ENCODE data around the gene TMEM263.
A peak's percentile ranks its signal among the peaks of the same experiment; 100 is the strongest.

Gene TMEM263

DNA sequence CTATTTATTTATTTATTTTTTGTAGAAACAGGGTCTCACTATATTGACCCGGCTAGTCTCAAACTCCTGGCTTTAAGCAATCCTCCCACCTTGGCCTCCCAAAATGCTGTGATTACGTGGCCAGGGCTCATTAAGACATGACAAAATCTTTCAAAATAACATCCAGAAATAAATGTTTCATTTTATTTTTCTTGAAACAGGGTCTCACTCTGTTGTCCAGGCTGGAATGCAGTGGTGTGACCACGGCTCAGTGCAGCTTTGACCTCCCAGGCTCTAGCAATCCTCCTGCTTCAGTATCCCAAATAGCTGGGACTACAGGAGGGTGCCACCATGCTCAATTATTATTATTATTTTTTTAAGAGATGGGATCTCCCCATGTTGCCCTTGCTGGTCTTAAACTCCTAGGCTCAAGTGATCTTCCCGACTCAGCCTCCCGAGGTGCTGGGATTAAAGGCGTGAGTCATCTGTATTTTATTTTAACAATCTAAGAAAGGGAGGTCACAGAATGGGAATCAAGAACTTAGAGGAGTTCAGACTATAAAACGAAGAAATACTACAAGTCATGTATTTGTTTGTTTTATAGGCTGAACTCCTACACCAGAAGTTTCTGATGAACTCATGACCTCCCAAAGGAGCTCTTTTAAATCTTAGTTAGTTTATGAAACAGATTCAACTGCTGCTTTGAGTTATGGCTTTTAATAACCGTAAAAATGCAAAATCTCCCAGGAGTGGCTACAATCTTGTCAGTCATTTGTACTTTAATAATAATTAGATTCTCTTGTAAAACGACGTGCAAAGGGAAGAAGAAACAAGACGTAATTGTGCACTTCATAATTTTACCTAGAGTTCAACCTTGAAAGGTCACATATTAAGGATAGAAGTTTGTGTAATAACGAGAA lies 2.1 kb upstream of the TMEM263 start:
- no peak for DNase-seq

DNA sequence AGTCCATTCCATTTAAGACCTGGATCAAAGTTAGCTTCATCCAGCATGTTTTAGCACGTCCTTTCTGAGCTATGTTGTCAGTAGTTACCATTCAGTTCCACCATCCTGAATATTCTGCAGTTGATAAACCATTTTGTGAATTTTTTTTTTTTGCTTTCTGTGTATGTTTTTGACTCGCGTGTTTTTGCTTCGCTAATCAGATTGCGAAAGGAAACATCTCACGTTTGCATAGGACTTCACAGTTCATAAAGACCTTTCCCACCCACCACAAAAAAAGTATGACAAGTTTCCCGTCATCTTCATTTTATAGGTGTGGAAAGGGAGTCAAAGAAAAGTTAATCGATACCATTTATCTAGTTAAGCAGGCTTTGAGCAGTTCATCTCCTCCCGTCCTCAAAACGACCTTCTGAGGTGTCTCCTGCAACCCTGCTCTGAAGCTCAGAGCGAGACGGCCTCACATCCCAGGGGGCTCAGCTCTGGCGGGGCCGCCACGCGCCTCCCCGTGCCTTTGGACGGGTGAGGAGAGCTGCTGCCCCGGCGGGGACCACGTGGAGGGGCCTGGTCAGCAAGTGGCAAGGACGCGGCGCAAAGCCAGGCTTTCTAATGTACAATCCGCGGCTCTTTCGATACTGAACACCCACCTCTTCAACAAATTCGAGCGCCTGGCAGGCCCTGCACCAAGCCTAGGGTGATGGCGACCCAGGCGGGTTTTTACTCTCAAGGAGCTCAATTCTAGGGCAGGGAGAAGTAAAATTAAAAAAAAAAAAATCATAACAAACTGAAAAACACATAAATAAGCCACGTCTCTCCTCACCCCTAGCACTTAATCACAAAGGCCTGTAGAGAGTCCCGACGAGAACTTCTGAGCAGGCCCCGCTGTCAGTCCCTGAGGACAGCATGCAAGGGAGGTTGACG lies 988 bp upstream of the TMEM263 start:
- peak; percentile 11 for DNase-seq

DNA sequence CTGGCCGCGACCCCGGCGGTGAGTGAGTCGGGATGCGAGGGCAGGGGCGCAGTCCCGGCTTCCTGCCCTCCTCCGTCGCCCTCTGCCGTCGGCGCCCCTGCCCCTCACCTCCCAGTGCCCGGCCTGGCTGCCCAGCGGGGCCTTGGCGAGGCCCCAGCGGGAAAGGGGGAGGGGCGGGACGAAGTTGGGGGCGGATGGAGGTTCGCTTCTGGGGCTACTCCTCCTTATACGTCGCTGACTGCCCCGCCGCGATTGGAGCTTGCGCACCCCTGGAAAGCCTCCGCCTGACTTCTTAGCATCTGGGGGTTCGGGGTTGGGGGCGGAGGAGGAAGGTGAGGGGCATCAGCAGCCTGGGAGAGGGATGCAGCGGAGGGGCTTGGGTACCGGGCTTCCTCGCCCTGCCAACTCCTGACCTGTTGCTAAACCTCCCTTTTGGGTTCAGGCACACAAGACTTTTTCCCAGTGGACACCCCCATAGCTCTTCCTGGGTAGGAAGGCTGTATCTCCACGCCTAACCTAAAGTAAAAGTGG lies 406 bp downstream of the TMEM263 start:
- DNase-seq: peak; percentile 59

DNA sequence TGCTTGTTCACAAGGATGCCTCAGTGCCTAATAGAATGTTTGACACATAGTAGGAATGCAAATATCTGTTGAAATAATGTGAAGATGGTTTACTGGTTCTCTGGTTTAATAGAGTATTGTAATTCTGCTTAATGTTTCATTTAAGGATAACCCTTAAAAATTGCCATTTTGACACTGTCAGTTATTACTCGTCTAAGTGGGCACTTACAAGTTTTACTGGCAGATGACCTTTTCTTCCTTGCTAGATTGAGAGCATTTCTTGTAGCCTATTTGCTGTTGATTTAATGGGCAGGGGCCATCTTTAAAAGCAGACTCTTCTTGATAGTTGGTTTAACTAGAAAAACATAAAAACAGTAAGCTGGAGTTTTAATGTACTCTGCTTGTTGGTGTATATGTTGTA lies 1.9 kb downstream of the TMEM263 start:
- no peak for DNase-seq

DNA sequence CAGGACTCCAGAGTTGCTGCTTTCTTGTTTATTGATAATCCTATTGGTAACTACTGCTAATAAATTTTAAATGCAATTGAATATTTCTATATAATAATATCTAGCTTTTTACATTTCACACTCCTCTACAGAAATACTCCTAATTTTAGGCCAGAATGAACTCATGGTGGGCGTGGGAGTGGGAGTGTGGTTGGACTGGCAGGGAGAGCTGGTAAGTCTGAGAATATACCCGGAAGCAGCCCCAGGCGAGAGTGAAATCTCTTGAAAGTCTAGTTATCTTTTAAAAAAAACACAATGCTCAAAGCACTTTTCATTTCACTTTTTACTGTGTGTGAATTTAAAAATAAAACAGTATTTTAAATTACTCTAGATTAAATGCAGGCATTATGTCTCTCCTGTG lies 4.7 kb downstream of the TMEM263 start:
- DNase-seq: no peak

DNA sequence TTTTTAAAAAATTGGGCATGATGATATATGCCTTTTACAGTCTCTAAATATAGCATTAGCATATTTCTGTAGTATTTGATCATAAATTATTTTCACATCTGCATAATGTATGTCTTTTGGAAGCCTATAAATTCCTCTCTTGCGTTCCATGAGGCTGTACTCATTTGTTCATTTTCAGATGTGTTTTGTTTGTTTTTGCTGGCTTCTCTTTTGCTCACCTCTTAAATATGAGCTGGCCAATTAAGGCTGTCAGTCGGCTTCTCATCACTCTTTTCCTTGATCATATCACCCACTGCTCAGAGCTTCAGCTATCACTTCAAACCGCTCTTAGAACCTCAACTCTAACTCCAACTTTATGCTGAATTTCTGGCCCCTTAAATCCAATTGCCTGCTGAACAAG lies 6.6 kb downstream of the TMEM263 start:
- no peak for DNase-seq

DNA sequence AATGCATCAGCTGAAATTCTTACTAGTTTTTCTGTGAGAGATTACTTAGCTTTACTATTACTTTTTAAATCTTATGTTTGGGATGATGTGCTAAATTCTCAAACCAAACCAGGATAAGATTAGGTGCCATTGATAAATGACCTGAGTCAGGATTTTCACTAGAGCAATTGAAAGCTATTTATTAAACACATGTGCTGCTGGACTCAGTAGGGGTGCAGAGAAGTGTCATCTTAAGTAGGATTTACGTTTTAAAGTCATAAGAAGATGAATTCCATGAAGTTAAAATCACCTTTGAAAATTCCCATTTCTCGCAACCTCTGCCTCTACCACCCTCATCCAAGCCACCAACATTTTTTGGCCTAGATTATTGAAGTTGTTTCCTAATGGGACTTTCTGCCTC lies 8.8 kb downstream of the TMEM263 start:
- DNase-seq: no peak

DNA sequence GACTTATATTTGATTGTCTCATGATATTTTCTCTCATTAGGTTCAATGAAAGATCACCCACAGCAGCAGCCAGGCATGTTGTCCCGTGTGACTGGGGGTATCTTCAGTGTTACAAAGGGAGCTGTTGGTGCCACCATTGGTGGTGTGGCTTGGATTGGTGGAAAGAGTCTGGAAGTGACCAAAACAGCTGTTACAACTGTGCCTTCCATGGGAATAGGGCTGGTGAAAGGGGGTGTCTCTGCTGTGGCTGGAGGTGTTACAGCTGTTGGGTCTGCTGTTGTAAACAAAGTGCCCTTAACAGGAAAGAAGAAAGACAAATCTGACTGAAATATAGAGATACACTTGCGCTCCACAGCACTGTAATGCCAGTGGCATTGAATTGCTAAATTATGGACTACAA lies 15.4 kb downstream of the TMEM263 start:
- DNase-seq: no peak

DNA sequence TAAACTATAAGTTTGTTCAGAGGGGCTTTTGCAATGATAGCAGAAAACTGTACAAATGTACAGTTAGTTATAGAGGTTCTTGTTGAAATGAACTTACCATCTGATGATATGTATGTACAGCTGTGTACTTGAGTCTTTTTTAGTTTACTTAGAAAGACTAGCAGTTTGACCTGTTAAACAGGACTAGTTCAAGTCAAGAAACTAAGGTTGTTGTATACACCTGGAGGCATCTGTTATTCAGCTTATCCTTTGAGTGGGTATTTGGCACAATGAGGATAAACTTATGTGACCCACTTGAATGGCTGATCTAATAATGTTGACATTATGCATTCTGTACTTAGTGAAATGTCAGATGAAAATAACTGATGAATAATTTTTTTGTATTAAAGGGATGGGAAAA lies 17.8 kb downstream of the TMEM263 start:
- DNase-seq: no peak

DNA sequence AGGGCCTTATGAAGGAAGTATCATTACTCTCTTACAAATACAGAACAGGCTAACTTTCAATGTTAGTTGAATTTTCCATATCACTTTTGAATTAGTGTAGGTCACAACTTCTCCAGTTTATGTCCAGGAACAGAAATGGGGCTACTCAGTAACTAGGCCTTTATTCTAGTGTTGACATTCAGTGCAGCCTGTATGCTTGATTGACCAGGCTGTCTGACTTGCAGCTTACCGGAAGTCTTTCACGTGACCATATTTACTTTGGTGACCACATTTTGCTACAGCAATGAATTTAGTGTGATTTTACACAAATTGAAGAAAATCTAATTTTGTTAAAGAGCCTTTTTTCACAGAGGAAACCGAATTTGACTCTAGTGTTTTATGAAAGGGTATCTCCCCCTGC lies 18.8 kb downstream of the TMEM263 start:
- no peak for DNase-seq

DNA sequence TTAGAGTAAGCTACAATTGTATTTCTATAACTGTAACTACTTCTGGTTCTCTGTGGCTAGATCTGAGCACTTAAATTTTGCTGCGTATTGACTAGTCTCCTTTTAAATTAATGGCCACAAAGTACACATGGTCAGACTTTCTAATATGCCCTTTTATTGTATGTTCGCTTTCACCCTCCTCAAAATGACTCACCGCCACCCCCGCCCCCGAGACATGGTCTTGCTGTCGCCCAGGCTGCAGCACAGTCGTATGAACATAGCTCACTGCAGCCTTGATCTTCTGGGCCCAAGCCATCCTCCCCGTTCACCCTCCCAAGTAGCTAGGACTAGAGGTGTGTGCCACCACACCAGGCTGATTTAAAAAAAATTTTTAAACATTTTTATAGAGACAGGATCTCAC lies 19.4 kb downstream of the TMEM263 start:
- no peak for DNase-seq

DNA sequence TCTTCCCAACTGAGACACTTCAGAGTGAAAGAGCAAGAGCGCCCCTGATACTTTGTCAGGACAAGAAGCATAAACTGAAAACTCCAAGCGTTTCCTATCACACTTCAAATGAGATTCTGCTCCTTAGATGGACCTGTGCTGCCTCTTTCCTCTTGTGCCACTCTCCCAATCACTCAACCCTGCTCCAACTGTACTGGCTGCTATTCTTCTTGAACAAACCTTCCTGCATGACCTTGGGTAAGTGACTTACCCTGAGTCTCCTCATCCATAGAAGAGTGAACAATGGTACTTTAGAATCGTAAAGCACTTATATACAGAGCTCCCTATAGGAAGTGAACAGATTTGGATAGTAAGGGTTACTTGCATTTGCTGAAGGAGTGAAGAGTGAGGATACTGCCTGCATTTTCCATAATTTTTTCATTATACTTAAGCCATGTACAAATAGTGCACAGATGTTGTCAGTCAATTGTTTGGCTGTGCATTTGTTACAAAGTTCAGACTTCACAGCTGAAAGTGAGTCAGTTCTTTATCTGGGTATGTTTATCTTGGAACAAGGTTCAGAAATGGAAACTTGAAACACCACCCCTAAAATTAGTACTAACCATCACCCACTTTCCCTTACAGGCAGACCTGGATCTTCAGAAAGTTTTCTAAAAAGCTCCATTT lies 20.4 kb downstream of the TMEM263 start:
- no peak for DNase-seq

DNA sequence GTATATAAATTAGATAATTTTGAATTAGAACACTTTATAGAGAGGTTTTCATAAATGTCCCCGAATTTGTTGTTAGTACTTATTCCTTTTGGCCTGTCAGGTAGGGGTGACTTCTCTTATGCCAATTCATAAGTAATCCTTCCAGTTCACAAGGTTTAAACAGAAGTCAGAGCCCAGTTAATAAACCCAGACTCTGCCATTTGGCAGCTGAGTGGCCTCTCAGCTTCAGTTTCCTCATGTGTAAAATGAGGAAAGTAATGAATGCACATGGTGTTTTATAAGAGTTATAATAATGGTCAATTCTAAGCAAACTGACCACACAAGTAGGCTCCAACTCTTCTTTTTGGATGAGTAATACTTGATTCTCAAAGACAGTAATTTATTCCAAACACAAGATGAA lies 21.0 kb downstream of the TMEM263 start:
- no peak for DNase-seq

DNA sequence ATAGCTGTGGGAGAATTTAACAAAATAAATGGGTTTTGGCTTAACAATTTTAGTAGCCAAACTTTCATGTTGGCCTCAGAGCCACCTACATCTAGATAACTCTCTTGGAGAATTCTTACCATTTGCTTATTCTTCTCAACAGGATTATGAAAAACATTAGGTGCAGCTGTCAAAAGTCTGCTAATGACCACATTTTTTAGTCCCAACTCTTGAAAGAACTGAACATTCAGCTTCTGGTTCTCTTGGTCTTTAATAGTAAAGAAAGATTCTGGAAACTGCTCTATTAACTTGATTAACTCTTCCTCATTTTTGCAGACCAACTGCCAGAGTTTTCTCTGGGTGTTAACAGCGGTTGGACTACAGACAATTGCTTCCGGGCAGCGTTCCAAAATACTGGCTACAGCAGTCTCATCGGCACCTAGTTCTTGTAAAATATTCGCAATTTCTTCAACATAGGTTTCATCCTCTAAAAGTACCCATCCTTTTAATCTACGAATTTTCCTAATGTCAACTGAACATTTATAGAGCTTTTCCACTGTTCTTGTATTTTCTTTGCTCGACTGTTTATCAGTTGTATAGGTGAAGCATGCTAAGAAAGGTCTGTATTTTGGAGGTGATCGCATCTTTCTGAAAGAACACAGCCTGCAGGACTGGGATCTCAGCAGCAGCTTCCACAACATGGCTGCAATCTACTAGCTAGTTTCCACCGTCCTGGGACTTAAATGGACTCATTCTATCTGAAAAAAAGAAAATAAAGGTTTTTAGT lies 22.5 kb downstream of the TMEM263 start:
- no peak for DNase-seq

DNA sequence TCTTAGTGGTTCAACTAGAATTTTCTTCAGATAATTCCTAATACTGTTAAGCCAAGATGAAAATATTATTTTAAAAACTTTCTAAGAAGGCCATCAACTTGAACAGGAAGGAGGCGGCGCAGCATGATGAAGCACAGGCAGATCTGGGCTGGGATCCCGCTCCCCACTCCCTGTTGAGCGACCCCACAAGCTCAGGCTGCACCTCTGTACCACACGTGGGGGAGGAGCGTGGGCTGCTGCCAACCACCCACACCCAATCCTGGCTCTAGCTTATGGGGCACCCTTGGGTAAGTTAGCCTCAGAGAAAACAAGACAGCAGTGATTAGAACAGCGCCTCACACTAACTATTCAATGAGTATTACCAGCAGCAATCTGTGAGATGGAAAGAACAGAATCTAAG lies 25.2 kb downstream of the TMEM263 start:
- DNase-seq: no peak

DNA sequence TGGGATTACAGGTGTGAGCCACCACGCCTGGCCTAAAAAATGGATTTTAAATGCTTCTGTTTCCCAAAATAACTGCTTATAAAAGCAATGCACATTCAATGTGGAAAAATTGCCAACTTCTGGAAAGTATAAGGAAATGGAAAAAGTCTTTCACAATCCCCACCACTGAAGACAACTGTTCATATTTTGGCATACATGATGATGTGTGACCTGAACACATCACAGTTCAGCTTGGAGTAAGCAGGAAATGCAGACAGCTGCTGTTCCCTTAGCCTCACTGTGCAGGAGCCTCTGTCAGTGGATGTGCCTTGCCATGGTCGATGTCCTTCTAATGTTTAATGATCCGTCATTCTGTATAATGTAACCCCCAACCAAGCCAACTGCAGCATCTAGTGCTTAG lies 26.1 kb downstream of the TMEM263 start:
- DNase-seq: no peak

DNA sequence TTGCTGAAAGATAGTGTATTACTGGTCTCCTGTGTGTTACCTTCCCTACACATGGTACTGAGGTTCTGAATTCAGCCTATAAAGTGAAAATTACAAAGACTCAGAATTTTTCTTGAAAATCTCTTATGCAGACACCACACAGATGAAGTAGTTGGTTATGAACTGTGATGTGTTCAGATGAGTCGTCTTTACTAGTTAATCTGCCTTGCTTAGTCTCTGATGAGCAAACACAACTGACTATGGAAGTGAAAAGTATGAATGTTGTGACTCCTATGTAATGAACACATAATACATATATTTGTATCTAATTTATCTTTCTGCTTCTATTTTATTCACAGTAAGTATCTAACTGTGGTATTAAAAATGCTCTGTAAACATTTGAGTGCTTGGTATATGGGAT lies 26.5 kb downstream of the TMEM263 start:
- DNase-seq: no peak

DNA sequence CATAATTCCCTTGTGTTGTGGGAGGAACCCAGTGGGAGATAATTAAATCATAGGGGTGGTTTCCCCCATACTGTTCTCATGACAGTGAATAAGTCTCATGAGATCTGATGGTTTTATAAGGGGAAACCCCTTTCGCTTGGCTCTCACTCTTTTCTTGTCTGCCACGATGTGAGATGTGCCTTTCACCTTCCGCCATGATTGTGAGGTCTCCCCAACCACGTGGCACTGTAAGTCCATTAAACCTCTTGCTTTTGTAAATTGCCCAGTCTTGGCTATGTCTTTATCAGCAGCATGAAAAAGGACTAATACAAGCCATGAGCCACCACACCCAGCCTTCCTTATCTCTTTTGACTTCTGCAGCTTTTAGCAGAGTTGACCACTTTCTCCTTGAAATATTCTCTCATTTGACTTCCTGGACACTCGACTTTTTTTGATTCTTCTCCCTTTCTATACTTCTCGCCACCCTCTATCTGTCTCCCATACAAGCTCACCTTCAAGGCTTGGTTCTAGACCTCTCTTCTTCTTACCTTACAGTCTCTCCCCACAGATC lies 29.0 kb downstream of the TMEM263 start:
- no peak for DNase-seq

DNA sequence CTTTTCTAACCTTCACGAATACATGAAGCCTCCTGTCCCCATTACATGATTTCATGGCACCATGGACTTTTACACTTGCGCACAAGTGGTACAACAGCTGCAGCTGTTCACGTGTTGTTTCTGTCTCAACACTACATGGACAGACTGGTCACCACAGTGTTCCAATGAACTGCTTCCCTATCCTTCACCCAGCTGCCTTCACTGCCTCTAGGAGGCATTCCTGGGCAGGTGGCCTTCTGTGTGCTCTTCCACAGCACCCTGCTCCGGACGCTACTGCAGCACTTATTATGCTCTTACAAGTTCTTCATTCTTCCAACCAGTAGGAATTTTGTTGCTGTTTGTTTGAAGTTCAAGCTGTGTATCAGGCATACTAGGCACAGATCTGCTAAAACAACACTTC lies 29.8 kb downstream of the TMEM263 start:
- no peak for DNase-seq

DNA sequence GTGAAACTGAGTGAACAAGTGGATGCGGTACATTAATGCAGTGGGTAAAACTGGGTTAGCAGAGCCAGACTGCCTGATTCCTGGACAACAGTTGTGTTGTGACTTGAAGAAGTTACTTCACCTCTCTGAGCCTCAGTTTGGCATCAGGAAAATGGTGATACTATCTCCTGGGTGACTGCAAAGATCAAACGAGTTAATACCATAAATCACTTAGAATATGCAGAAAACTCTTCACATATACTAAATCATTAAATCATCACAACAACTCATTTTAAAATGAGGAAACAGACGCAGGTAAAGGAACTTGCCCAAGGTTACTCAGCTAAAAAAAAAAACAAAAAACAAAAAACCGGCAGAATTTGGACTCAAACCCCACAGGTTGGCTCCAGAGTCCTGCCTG lies 30.4 kb downstream of the TMEM263 start:
- DNase-seq: no peak

DNA sequence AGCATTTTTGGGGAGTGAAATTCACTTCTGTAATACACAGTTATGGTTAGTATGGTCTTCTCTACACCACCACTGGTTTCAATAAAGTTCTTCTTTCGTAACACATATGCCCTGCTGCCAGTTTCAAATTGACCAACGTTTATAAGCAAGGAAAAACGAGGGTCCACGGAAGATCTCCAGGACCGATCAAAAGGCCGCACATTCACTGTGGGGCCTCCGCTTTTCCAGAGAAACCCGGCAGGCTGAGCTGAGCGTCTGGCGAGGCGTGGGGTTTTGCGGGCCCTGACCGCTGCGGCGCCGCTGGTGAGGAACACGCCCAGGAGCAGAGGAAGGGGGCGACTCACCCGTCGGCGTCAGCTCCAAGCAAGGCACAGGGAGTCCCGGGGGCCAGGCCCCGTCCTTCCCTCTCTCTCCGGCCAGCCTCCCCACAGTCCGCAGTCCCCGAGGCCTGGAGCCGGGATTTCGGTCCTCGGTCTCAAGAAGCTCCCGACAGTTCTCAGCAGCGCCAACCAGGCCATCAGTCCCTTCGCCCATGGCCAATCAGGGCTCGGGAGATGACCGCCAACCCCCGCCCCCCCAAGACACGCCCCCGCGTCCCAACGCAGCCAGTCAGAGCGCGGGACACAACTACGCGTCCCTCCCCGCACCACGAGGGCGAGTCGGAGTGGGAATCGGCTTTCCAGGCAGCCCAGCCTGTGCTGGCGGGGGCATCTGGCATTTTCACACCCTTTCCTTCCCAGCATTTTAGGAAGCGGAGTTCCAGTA lies 31.1 kb downstream of the TMEM263 start, which contains the start of gene MTERF2:
MTERF2 (minus strand) TSS at position 522 of the 765 bp plus-strand sequence. CDS start 8,432 bp downstream, outside the sequence.
- peak; percentile 81 for DNase-seq
